Measurements from ENCODE around the gene ALDH1A2.

ALDH1A2 gene

DNA sequence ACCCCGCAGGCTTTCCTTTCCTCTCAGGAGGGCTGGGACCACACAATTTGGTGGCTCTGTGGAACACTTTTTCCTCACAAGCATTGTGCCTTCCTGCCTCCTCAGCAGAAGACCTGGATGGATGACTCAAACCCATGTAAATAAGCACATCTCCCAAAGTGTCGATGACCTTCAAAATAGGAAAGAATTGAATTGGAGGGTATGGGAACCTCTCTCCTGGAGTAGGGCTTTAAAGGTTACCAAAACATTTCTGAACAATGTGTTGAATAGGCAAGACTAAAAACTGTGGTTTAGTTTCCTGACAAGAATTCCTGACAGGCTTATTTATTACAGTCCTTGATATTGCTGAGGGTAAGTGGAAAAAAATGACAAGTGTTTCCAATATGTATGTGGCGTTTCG lies 118.2 kb downstream of the ALDH1A2 start:
- no peak for DNase-seq (ENCODE audit: low read depth in 2 of 3, low spot score in 2 of 3)

DNA sequence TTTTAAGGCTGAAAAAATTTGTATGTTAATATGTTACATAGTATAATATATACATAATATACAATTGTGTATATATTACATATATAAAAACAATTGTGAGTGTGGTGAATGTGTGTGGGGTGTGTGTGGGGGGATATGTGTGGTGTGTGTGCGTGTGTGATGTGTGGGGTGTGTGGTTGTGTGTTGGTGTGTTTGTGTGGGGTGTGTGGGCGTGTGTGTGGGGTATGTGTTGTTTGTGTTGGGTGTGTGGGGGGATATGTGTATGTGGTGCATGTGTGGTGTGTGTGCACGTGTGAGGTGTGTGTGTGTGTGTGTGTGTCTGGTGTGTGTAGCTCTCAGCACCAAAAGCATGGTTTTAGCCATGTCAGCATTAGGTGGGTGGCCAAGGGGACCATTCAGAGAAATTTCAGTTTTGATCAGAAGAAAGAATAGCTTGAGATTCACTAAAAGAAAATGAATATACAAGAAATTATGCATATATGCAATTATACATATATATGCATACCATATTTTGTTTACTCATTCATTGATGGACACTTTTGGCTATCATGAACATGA lies 118.9 kb downstream of the ALDH1A2 start:
- no peak for DNase-seq (ENCODE audit: low read depth in 2 of 3, low spot score in 2 of 3)

DNA sequence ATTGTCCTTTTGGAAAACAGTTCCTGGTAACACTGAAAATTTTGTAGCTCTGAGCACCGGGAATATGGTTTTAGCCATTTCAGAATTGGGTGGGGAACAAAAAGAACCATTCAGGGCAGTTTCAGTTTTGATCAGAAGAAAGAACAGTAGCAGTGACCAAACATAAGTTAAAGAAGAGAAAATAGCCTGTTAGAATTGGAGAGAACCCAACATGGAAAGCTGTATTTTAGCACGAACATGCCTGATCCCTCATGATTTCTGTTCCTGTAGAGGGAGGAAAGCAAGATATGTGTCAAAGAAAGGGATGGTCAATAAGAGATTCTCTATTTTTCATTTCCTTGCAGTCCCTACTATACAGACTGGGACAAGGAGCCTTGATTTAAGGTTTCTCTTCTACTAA lies 119.9 kb downstream of the ALDH1A2 start:
- no peak for DNase-seq (ENCODE audit: low read depth in 2 of 3, low spot score in 2 of 3)

DNA sequence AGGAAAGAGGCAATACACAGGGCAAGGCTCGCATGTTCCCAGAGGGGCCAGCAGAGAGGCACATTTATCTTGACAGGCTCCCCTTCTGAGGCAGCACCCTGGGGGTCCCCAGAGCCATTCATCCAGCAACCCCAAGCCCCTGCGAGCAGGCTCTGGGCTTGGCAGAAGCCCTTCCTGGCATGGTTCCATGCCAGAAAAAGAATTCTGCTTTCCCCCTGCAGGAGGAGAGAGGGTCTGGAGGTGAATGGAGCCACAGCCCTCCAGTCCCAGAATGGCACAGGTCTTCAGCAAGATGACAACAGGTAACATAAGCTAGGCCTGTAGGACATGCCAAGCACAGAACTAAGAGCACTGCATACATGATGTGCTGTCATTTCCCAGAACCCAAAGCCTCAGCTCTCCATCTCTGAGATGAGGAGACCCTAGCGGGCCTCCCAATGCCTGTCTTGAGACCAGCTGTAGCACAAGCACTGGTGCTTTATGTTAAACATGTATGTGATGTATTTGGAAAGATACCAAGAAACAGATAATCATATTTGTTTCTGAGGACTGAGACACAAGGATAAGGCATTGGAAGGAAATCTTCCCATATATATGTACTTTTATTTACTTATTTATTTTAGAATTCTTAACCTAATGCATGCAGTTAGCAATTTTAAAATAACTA lies 121.6 kb downstream of the ALDH1A2 start:
- no peak for DNase-seq (ENCODE audit: low read depth in 2 of 3, low spot score in 2 of 3)

DNA sequence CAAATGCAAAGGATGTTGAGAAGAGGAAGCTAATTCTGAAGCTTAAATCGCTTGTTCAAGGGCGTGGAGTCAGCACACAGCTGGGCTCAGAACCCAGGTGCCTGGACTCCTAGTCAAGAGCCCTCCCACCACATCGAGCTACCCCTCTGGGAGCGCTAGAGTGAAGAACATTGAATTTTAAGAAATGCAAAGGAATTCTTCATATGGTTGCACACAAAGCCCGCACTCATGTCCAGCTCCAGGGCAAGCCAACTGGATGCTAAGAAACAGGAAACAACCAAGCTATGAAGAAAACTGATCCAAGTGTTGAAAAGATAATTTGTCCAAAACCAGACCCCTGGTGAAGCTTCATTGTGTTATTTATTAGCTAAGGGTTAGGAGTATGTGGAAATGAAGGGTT lies 122.3 kb downstream of the ALDH1A2 start:
- no peak for DNase-seq (ENCODE audit: low read depth in 2 of 3, low spot score in 2 of 3)

DNA sequence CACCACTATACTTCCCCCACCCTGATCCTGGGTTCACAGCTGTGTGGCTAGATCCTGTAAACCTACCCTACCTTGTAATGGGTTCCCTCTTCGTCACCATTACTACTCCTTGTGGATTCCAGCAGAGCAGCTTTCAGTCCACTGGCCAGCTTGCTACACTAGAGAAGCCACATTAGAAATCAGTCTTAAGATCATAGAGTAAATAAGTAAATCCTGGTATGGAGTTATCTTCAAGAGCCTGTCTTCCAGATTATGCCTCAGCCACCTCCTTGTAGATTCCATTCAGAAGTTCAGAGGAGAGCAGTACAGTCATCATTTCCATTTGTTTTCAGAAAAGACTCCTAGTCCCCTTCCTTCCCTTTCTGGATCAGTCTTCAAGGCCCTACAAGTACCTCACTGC lies 123.7 kb downstream of the ALDH1A2 start:
- DNase-seq (ENCODE audit: low read depth in 2 of 3, low spot score in 2 of 3) = no peak

DNA sequence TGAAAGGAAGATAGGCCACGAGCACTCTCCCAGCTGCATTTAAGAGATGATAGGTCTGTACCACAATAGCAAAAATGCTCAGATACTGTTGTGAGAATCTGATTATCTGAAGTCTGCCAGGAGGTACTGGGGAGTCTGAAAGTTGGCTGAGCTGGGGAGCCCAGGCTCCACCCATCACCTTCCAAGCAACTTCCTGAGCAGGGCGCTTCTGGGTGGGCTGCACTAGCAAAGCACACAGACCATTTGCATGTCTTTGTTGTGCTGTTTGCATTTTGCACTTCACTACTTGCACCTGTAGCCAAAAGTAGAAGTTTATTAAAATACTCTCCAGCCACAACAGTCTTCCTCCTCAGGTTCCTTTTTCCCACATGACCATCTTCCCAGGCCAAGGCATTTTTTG lies 133.2 kb downstream of the ALDH1A2 start:
- no peak for DNase-seq (ENCODE audit: low read depth in 2 of 3, low spot score in 2 of 3)

DNA sequence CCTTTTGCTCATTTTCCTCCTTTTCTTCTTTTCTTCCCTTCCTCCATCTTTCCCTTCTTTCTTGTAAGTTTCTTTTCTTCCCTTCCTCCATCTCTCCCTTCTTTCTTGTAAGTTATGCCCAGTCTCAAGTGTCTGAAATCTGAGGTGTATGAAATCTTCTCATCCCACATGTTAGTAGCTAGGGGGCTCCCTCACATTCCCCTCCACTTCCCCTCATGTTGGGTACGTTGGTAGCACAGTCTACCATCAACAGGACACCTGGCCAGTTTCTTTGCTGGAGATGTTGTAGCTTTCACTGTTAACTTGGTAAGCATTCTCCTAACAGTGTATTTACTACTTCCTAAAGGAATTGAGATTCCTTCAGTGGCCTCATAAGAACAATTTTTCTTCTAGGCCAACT lies 133.9 kb downstream of the ALDH1A2 start:
- no peak for DNase-seq (ENCODE audit: low read depth in 2 of 3, low spot score in 2 of 3)

DNA sequence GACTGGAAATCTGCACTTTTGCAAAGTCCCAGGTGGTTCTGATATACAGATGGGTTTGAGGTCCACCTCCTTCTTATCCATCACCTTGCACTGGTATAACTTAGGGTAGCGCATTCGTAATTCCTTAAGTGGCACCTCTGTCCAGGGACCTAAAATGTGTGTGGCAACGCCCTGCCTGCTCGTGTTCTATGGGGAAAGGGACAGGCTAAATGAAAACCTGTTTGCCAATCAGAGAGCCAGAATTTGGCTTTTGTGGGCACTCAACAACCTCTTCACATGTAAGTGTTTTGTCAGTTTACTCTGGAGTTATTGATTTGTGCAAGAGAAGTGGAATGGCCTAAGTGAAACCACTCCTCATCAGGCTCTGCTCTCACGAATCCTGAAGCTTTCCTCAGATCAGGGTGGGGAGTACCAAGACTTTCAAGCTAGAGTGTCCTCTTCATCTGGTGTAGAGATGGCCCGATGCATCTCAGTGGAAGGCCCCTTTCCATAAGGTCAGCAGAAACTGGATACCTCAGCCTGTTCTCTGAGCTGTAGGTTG lies 138.3 kb downstream of the ALDH1A2 start:
- no peak for DNase-seq (ENCODE audit: low read depth in 2 of 3, low spot score in 2 of 3)

DNA sequence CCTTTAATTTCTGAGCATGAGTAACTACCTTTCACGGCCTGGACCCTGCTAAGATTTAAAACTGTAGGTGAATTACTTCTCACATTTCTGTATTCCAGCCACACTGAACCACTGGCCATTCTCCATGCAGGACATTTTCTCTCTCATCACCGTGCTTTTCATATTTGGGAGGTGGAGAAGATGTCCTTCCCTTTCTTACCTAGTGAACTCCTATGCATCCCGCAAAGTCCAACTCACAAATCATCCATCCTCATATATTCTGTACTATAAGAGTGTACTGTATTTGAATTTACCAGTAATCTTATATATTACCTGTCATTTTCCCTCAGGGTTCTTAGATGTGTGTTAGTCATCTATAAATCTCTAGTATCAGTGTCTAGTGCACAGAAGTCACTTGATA lies 139.9 kb downstream of the ALDH1A2 start:
- no peak for DNase-seq (ENCODE audit: low read depth in 2 of 3, low spot score in 2 of 3)

DNA sequence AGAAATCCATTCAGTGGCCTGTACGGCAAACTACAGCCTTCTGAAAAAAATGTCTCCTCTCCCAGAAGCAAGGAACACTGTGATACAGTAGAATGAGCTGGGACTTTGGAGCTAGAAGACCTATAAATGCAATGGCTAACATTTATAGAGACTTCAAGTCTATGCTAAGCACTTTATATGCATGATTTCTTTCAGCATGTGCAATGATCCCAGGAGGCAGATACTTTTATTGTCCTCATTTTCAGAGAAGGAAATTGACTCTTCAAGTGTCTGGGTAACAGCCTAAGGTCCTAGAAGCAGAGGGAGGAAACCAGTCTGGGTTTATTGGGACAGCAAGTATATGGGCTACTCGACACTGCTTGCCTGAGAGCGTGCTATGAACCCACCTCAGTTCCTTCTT lies 140.9 kb downstream of the ALDH1A2 start:
- no peak for DNase-seq (ENCODE audit: low read depth in 2 of 3, low spot score in 2 of 3)

DNA sequence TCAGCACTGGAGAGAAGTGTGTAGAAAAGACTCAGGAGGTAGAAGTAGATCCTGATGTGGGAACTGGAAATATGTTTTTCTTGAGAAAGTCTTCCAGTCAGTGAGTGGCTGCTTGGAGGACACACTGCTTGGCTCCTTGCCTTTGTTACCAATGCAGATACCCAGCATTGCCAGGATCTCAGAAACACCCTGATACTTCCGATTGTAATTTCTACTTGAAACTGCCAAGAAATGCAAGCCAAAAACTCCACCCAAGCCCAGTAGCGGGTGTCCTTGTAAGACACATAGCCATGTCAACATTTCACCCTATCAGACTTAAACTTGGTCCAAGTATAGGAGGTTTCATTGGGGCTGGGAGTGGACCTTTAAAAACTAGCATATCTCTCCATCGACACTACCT lies 141.8 kb downstream of the ALDH1A2 start:
- DNase-seq (ENCODE audit: low read depth in 2 of 3, low spot score in 2 of 3) = no peak

DNA sequence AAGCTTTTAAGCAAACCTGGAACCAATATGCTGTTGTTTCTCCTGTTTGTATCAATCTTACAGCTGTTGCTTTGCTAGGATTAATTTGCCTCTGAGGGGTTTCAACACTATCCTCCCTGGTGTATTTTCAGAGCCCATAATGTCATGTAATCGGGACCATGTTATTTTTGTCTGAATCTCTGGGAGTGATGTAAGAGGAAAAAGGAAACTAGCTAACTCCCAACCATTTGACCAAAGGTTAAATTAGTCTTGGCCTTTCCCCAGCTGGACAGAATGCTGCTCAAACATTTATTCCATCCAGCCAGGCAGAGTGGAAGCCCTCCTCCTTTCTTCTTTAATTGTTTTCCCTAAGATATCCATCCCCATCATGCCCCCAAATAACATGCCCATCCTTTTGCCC lies 142.2 kb downstream of the ALDH1A2 start:
- DNase-seq (ENCODE audit: low read depth in 2 of 3, low spot score in 2 of 3) = no peak

DNA sequence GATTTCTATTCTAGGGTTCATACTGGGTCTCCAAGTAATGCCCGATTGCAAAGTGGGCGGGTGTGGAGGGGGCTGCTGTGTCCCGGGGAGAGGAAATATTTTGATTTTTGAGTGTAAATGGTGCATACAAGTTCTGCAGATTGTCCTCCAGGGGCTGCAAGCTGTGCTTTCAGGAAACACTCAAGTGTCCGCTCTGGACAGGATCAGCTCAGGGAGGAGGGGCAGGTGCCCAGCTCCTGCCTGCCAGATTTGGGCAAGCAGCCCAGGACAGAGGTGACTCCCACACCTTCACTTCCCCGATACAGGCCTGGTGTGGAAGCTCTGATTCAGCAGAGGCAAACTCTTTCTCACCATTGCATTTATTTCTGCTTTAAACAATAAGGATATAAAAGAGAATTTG lies 142.7 kb downstream of the ALDH1A2 start:
- no peak for DNase-seq (ENCODE audit: low read depth in 2 of 3, low spot score in 2 of 3)

DNA sequence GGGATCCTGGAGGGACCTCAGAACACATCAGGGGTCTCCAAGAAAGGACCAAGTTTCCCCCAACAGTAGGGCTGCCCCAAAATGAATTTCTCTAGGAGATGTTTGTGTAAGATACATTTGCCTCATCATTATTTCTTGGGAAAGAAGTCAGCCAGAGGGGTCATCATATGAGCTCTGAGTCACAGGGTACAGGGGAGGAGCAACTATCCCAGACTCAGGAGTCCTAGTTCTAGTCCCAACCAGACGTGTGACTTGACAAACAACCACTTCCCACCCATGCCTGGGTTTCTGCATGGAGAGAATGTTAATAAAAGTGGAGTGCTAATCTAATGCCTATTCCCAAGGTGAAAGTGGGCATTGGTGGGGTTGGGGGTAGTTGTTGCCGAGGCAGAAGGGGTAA lies 144.1 kb downstream of the ALDH1A2 start:
- DNase-seq (ENCODE audit: low read depth in 2 of 3, low spot score in 2 of 3) = no peak

DNA sequence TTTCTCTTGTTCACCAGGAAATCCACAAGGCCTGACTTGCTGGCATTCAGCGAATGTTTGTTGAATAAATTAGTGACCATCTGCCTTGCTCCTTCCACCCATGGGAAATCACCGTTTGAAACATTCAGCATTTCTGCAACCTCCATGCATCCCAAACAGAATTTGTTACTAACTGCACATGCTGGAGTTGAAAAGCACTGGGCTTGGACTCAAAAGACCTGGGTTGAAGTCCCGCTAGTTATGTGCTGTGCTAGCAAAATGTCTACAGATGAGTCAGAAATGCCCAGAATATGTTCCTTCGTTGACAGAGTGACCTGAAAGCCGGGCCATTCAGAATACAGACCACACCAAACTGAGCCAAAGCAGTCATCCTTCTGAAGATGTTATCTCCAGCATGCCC lies 144.6 kb downstream of the ALDH1A2 start:
- DNase-seq (ENCODE audit: low read depth in 2 of 3, low spot score in 2 of 3) = no peak

DNA sequence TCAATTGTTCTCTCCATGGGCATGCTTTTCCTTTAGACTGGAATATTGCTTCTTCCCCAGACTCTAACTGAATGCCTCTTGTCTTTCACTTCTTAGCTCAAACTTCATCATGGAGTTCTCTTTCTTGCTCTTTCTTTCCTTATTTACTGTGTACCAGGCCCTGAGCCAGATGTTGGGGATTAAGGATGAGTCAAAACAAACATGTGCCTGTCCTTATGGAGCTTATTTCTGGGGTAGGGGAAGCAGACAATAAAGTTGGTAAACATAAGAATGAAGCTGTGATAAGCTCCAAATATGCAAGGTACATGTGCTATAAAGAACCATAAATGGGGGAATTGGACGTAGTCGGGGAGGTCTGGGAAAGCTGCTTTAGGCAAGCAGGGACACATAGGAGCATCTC lies 145.8 kb downstream of the ALDH1A2 start:
- DNase-seq (ENCODE audit: low read depth in 2 of 3, low spot score in 2 of 3) = no peak

DNA sequence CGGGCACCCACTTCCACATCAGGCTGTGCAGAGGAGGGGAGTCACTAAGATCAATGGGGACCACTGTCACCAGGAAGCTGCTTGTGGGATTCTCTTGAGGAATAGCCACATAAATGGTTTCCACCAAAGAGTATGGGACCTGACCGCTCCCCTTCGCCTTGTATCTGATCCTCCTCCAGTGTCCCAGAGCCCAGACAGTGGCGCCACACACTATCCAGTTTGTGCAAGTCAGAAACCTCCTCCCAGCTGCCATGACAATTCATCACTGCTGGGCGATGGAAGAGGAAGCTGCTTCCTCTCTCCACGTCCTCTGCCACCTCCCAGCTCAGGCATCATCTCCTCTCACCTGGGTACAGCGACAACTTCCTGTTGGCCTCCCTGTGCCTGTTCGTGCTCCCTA lies 147.5 kb downstream of the ALDH1A2 start:
- DNase-seq (ENCODE audit: low read depth in 2 of 3, low spot score in 2 of 3) = no peak

DNA sequence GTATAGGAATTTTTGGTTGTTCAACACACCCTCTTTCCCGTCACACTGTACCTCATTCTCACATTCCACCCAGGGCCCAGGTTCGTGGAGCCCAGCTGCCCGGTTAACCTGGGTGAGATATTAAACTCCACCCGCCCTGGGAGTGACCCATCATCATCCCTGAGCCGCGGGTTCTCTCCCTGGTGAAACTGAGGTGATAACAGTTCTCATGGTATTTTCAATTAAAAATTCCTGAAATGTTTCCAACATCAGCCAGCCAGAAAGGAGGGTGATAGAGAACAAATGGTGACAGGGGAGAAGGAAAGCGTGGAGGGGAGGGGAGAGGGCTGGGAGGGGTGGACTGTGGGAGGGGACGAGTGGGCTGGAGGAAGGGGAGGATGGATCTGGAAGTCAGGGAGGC lies 148.8 kb downstream of the ALDH1A2 start:
- no peak for DNase-seq (ENCODE audit: low read depth in 2 of 3, low spot score in 2 of 3)

DNA sequence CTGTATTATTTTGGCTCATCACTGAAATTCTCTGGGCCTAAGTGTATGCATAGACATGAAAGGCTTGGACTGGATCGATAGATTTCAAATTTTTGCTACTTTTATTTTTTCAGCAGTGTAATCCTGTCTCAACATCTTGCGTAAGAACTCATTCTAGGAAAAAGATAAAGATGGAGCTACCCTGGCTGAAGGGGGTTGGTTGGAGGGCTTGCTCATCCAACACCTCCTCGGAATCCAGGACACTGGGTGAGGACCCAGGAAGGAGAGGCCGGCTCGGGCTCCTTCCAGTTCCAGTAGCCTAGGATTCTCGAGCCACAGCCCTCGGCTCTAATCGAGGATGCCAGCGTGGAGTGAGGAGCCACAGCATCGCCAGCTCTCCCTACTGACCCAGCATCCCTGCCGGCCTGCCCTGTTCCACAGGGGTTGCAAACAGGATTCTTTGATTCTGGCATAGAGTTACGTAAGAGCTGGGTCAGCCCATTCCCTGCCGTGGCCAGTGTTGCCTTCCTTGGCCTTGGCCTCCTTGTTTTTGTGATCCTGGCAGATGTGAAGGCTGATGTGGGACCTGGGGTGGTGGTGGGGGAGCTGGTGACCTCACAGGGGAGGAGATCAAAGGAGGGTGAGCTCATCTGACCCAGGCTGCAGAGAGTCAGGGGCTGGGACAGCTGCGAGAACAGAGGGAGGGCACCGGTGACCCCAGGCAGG lies 149.5 kb downstream of the ALDH1A2 start:
- DNase-seq (ENCODE audit: low read depth in 2 of 3, low spot score in 2 of 3) = no peak

DNA sequence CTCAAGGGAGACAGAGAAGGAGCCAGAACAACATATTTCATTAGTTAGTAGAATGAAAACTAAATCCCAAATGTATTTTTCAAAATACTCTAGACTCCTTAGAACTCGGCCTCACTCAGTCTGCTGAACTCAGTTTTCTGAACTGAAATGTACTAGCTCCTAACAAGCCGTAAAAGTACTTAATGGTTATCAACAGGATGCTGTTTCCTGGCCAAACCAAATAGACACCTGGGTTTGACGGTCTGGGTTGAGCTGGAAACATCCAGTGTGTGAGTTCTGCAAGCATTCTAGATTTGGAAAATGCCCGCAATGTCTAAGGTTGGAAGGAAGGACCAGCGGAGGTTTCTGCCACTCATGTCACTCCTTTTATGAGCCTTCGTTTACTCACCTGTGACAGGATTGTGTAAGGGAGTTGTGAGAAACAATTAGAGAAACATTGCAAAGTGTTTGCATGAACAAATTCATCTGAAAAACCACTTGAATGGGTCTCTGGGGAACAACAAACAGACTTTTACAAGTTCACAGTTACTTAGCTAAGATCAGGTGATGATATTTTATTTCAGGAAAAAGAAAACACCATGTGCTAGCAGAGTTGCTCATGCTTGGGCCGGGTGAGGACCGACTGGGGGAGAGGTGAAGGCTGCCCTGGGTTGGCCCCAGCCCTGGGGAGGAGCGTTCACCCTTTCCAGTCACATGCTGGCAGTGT lies 151.0 kb downstream of the ALDH1A2 start:
- DNase-seq (ENCODE audit: low read depth in 2 of 3, low spot score in 2 of 3) = no peak

DNA sequence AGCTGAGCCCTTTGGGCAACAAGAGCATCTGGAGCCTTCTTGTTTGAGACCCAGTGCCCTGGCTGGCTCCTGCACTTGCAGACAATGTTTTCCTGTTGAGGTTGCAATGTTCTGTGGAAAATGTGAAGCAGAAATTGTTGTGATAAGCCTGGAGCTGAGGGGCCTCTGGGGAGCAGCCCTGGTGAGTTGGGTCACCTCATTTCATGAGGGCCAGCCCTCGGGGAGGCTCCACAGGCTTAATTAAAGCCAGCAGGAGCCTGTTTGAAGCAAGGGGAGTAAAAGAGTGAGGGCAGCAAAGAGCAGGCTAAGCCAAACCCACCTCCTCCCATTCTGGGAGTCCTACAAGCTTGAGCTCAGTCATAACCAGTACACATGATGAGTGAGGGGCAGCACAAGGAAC lies 154.3 kb downstream of the ALDH1A2 start:
- DNase-seq (ENCODE audit: low read depth in 2 of 3, low spot score in 2 of 3) = no peak

Data from activated CD8-positive, alpha-beta memory T cell treated with anti-CD3 and anti-CD28 coated beads for 48 hours (primary cell).